OCI-LY3 (cell line): ENCODE data around the gene RPH3AL.
A peak's percentile ranks its signal among the peaks of the same experiment; 100 is the strongest.

Source experiments
- H2AFZ ChIP-seq: fragments of 200-600, 300-600 bp; shearing (Covaris generic); 2 replicates; pipeline ENCODE4 v1.6.0; 2014; ENCODE audit warnings: antibody characterized with exemption, low read depth, low read length
- H3K27ac ChIP-seq: fragments of 200-600, 300-600 bp; sonication (generic); 2 replicates; pipeline ENCODE4 v1.5.1; 2014; ENCODE audit warnings: mild to moderate bottlenecking, low read length, moderate library complexity, mixed read lengths
- H3K27me3 ChIP-seq: fragments of 200-600, 300-600 bp; sonication (generic); 2 replicates; pipeline ENCODE4 v1.6.1; 2014; ENCODE audit warnings: low read depth, low read length, mixed read lengths
- H3K36me3 ChIP-seq: fragments of 200-600, 300-600 bp; sonication (generic); replicated peaks from 2 replicates; pipeline ENCODE3; 2014; ENCODE audit warnings: low read depth, low read length, mixed read lengths
- H3K4me1 ChIP-seq: fragments of 300-600, 200-600 bp; sonication (generic); 2 replicates; pipeline ENCODE4 v1.6.1; 2014; ENCODE audit warnings: low read length, mixed read lengths
- H3K4me2 ChIP-seq: fragments of 200-600, 300-600 bp; sonication (generic); 2 replicates; pipeline ENCODE4 v1.6.1; 2014; ENCODE audit warnings: low read length, mixed read lengths
- H3K4me3 ChIP-seq: fragments of 300-600, 200-600 bp; sonication (generic); 2 replicates; pipeline ENCODE4 v1.5.1; 2014; ENCODE audit warnings: antibody characterized with exemption, mild to moderate bottlenecking, low read length, moderate library complexity
- H3K79me2 ChIP-seq: fragments of 300-600, 200-600 bp; shearing (Covaris generic); 2 replicates; pipeline ENCODE4 v1.6.1; 2014; ENCODE audit warnings: mild to moderate bottlenecking, low read length, mixed read lengths
- H3K9ac ChIP-seq: fragments of 300-600, 200-600 bp; shearing (Covaris generic); 2 replicates; pipeline ENCODE4 v1.6.0; 2014; ENCODE audit warnings: mild to moderate bottlenecking, low read length, moderate library complexity
- H3K9me3 ChIP-seq: fragments of 200-600, 300-600 bp; shearing (Covaris generic); 2 replicates; pipeline ENCODE4 v1.6.1; 2014; ENCODE audit warnings: low read length, mixed read lengths; ENCODE audit not compliant: insufficient read depth
- H4K20me1 ChIP-seq: fragments of 200-600, 300-600 bp; sonication (generic); 2 replicates; pipeline ENCODE4 v1.6.1; 2016; ENCODE audit warnings: low read length, mixed read lengths; ENCODE audit not compliant: insufficient read depth
- EZH2phosphoT487 ChIP-seq: fragments of 200-600 bp; shearing (Covaris generic); IDR thresholded peaks from 2 replicates; pipeline ENCODE4 v1.6.1; 2018; ENCODE audit warnings: antibody characterized with exemption, mixed run types, low read depth
- TF ChIP-seq, protein P1 (sequence below): fragments of 200-600, 300-600 bp; sonication (generic); IDR thresholded peaks from 2 replicates; pipeline ENCODE4 v1.5.1; 2014; ENCODE audit warnings: antibody characterized with exemption, low read length, low read depth

RPH3AL gene

DNA sequence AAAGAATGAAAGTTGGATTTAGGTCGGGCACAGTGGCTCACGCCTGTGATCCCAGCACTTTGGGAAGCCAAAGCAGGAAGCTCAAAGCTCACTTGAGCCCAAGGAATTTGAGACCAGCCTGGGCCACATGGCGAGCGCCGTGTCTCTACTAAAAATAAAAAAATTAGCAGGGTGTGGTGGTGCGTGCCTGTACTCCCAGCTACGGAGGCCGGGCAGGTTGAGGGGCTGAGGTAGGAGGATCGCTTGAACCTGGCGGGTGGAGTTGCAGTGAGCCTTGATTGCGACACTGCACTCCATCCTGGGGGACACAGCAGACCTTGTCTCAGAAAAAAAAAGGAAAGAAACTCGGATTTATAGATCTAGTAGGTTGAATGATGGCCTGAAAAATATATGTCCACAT is 37.4 kb upstream of the RPH3AL start:
- Histone ChIP-seq H3K27ac (no peak overlapping the region), H3K4me1 (no peaks in the 10 kb centered on the region)

GRCh38 chr17:388087-388486 is 35.5 kb upstream of the RPH3AL start:
- H3K27me3 ChIP-seq = no peaks in the 10 kb centered on the region
- H3K9ac ChIP-seq = no peak overlapping the region
- no peaks in the 10 kb centered on the region for H3K9me3 ChIP-seq
- no peak overlapping the region for H3K27ac ChIP-seq
- H4K20me1 ChIP-seq = no peaks in the 10 kb centered on the region
- no peak for TF ChIP-seq EZH2phosphoT487
- TF ChIP-seq, protein P1, sequence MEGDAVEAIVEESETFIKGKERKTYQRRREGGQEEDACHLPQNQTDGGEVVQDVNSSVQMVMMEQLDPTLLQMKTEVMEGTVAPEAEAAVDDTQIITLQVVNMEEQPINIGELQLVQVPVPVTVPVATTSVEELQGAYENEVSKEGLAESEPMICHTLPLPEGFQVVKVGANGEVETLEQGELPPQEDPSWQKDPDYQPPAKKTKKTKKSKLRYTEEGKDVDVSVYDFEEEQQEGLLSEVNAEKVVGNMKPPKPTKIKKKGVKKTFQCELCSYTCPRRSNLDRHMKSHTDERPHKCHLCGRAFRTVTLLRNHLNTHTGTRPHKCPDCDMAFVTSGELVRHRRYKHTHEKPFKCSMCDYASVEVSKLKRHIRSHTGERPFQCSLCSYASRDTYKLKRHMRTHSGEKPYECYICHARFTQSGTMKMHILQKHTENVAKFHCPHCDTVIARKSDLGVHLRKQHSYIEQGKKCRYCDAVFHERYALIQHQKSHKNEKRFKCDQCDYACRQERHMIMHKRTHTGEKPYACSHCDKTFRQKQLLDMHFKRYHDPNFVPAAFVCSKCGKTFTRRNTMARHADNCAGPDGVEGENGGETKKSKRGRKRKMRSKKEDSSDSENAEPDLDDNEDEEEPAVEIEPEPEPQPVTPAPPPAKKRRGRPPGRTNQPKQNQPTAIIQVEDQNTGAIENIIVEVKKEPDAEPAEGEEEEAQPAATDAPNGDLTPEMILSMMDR = no peak
- no peak overlapping the region for H3K4me2 ChIP-seq
- no peak overlapping the region for H2AFZ ChIP-seq
- no peaks in the 10 kb centered on the region for H3K79me2 ChIP-seq
- H3K36me3 ChIP-seq = no peaks in the 10 kb centered on the region
- H3K4me3 ChIP-seq = no peak overlapping the region
- no peaks in the 10 kb centered on the region for H3K4me1 ChIP-seq

More for the DNA sequence above, 37.4 kb upstream of the RPH3AL start:
- Histone ChIP-seq H2AFZ (no peak overlapping the region), H3K79me2 (no peaks in the 10 kb centered on the region), H4K20me1 (no peaks in the 10 kb centered on the region), H3K9me3 (no peaks in the 10 kb centered on the region), H3K4me3 (no peak overlapping the region), H3K4me2 (no peak overlapping the region), H3K9ac (no peak overlapping the region), H3K27me3 (no peaks in the 10 kb centered on the region), H3K36me3 (no peaks in the 10 kb centered on the region)
- no peak for TF ChIP-seq EZH2phosphoT487
- TF ChIP-seq, protein P1 = no peak

DNA sequence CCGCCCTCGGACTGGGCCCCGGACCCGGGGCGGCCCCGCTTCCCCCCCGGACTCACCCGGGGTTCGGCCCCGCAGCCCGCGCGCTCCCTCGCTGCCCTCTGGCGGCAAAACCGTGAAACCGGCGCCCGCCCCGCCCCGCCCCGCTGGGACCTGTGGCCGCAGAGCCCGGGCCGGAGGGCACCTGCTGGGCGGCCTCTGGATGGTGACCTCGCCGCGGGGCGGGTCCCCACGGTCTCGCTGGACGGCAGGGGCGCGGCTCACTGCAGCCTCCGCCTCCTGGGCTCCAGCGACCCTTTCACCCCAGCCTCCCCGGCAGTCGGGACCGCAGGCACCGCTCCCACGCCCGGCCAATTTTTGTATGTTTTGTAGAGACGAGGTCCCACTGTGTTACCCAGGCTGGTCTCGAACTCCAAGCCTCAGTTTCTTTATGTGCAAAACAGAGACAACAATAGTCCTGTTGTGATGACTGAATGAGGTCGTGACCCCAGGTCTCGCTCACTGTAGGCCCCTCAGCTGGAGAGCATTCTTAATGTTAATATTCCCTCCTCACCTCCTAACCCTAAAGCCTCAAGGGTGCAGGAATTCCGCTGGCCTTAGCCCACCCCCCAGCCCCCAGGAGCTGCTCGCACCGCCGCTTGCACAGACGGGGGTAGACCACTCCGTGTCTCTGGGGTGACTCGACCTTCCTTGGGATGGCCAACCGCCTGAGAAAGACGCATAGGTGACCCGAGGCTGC is 33.7 kb upstream of the RPH3AL start:
- Histone ChIP-seq H3K9ac (0 out of 2 replicates have a peak overlapping the region, but pooled peaks have one; percentile 42), H3K9me3 (no peaks in the 10 kb centered on the region), H3K36me3 (no peaks in the 10 kb centered on the region), H4K20me1 (no peaks in the 10 kb centered on the region), H2AFZ (no peak overlapping the region), H3K79me2 (no peaks in the 10 kb centered on the region), H3K4me1 (no peaks in the 10 kb centered on the region), H3K4me3 (peak overlapping the region; percentile 73), H3K4me2 (peak overlapping the region; percentile 49), H3K27ac (no peak overlapping the region), H3K27me3 (no peaks in the 10 kb centered on the region)
- no peak for TF ChIP-seq EZH2phosphoT487
- TF ChIP-seq, protein P1 = peak; percentile 24; the same call in 1 of the 2 replicates

GRCh38 chr17:385836-386140 is 33.2 kb upstream of the RPH3AL start:
- peak overlapping the region; percentile 73 for H3K4me3 ChIP-seq
- no peaks in the 10 kb centered on the region for H3K79me2 ChIP-seq
- no peaks in the 10 kb centered on the region for H3K9me3 ChIP-seq
- H3K27me3 ChIP-seq = no peaks in the 10 kb centered on the region
- H2AFZ ChIP-seq = no peak overlapping the region
- H3K36me3 ChIP-seq = no peaks in the 10 kb centered on the region
- no peak overlapping the region for H3K4me2 ChIP-seq
- no peaks in the 10 kb centered on the region for H4K20me1 ChIP-seq
- H3K27ac ChIP-seq = no peak overlapping the region
- H3K9ac ChIP-seq = peak overlapping the region; percentile 42; the same call in 1 of the 2 replicates
- TF ChIP-seq EZH2phosphoT487 = no peak
- TF ChIP-seq, protein P1 = no peak
- no peaks in the 10 kb centered on the region for H3K4me1 ChIP-seq
